ENCODE data around the gene PRDM15. TPM values are rescaled to one million over a fixed set of nuclear protein-coding genes. Genes with fewer than 3 reads are reported as not detected.

PRDM15 gene
- total and polyA plus RNA-seq, 2 donors (not counting 3 experiments of a cell fraction or from before 2014, with no cell fraction given) = 11.8 to 12.9 TPM

GRCh38 chr21:41859297-41859980 is 19.7 kb downstream of the PRDM15 start:
- no peak overlapping the region for H3K4me2 ChIP-seq (ENCODE audit: insufficient read depth, low read length)
- BruUV-seq (replicated peaks) = no TSS peak

More at GRCh38 chr21:41859297-41859980, 19.7 kb downstream of the PRDM15 start:
- Histone ChIP-seq H2AFZ (ENCODE audit: low read depth, low read length) (no peak overlapping the region), H3K4me1 (ENCODE audit: control insufficient read depth, extremely low read depth, insufficient read depth, low read length) (no peaks in the 10 kb centered on the region), H3K79me2 (ENCODE audit: control insufficient read depth, insufficient read depth, low read length) (peaks cover 2% of the 10 kb centered on the region), H3K4me3 (replicated peaks in 1 of 3; ENCODE audit: insufficient read depth in 1 of 3, low read depth in 1 of 3, low read length in 3 of 3) (no peak overlapping the region), H3K9ac (replicated peaks; ENCODE audit: extremely low read depth, insufficient read depth, low read length) (no peak overlapping the region), H3K27ac (ENCODE audit: insufficient read depth, low read depth, low read length) (no peak overlapping the region), H3K36me3 (ENCODE audit: control insufficient read depth in 2 of 2, extremely low read depth in 1 of 2, insufficient read depth in 2 of 2, low read length in 2 of 2) (peaks cover 3 to 11% of the 10 kb centered on the region in 2 experiments), H3K27me3 (ENCODE audit: control insufficient read depth in 2 of 2, insufficient read depth in 2 of 2, low read length in 2 of 2) (no peaks in the 10 kb centered on the region), H3K9me3 (replicated peaks; ENCODE audit: control insufficient read depth, insufficient read depth, low read length) (no peaks in the 10 kb centered on the region), H3K9me1 (replicated peaks; ENCODE audit: control insufficient read depth, extremely low read depth, insufficient read depth, low read length) (no peaks in the 10 kb centered on the region), H4K20me1 (replicated peaks; ENCODE audit: control insufficient read depth, extremely low read depth, insufficient read depth, low read length) (no peaks in the 10 kb centered on the region)
- dilution Hi-C loops (cut with MboI; ENCODE audit: extremely low pct_ligation_motif_present, low sequenced_read_pairs) (no loop called here), intact Hi-C loops (cut with micrococcal nuclease) (no loop called here)
- DNase-seq (ENCODE audit: low read depth, low spot score) (no peak), FAIRE-seq (no peak)
- CTCF ChIA-PET = interaction anchor here (0.5 kb wide), 1 partner anchor 450 kb away, joined by 3 read pairs; no protein-coding TSS in a partner anchor
- TF ChIP-seq MYC (IDR thresholded peaks at IDR 0.05; ENCODE audit: low read depth, low read length) (no peak), GATA2 (IDR thresholded peaks at IDR 0.05; ENCODE audit: insufficient read depth, insufficient read length, low read depth, low read length) (no peak), EZH2 (IDR thresholded peaks at IDR 0.05; ENCODE audit: borderline replicate concordance, low read depth, low read length, severe bottlenecking) (no peak), MAX (IDR thresholded peaks at IDR 0.05; ENCODE audit: insufficient read depth, insufficient read length) (no peak), FOS (IDR thresholded peaks at IDR 0.05; ENCODE audit: borderline replicate concordance, insufficient read depth, low read length) (no peak), JUN (IDR thresholded peaks at IDR 0.05; ENCODE audit: borderline replicate concordance, insufficient read depth, insufficient read length, low read depth) (no peak), POLR2A (IDR thresholded peaks at IDR 0.05; ENCODE audit: low read depth, low read length) (no peak), CTCF (IDR thresholded peaks at IDR 0.05; ENCODE audit: extremely low read depth in 1 of 2, insufficient read depth in 1 of 2, low read depth in 1 of 2, low read length in 2 of 2) (no peak), POLR2AphosphoS5 (IDR thresholded peaks at IDR 0.05; ENCODE audit: insufficient read depth, low read depth, low read length) (no peak)
- POLR2A ChIA-PET = no interaction called here
